Spleen (tissue), 7 donors: Measurements from ENCODE around the gene GLP1R.

Source experiments
- CTCF ChIP-seq, 11 experiments: fragments of 200-600 bp in 7 of 11; fragments of 450-650 bp in 4 of 11; sonication (generic) in 4 of 11; IDR thresholded peaks in 8 of 11; conservative IDR thresholded peaks in 3 of 11; 1 replicate in 7 of 11; 2 replicates in 4 of 11; pipeline versions ENCODE4 v1.4.0 to v1.8.0; 2016 to 2021; ENCODE audit warnings: antibody characterized with exemption in 11 of 11, inconsistent platforms in 4 of 11, mild to moderate bottlenecking in 1 of 11
- POLR2A ChIP-seq, 3 donors: fragments of 450-650 bp; IDR thresholded peaks; one replicate each; pipeline ENCODE4 v1.5.1; 2017; ENCODE audit warnings: antibody characterized with exemption in 3 of 3, mild to moderate bottlenecking in 1 of 3
- donor health status: DM: no; HTN: no; CAD: no; lungs with moderate emphysema.
- donor health status: DM: no; HTN: no; CAD: no.
- donor health status: DM: no; HTN: no; CAD: no.

GRCh38 chr6:39003492-39003891, 45.1 kb upstream of the GLP1R start:
- TF ChIP-seq CTCF (IDR thresholded peaks at IDR 0.05 in 8 of 11, conservative IDR thresholded peaks at IDR 0.05 in 3 of 11) (no peak), POLR2A (IDR thresholded peaks at IDR 0.05) (no peak)
